Measurements from ENCODE around the gene DNAL1. TPM values are rescaled to one million over a fixed set of nuclear protein-coding genes. Genes with fewer than 3 reads are reported as not detected.

The DNAL1 gene
- total RNA-seq, 1 experiment from 2014 or later, result 14.6 TPM

DNA sequence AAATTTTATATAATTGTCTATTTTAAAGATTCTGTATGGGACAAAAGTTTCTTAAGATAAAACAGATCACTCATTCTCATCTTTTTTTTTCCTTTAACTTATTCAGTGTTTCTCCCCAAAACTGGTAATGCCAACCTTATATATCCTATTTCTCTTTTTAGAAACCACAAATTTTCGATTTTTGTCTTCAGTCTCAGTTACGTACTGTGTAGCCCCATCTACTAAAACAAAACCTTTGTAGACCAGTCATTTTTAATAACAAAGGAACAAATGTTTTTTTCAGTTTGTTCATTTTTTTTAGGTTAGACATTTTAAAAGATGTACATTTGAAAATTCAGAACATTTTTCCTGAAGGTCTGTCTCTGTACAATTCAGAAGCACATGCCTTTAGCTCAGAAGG, 51.2 kb downstream of the DNAL1 start:
- H3K4me2 ChIP-seq (ENCODE audit: low read length), result no peak overlapping the region
- RAD21 ChIA-PET (ENCODE audit: low non-redundant PET in 1 of 2, low total read pairs in 2 of 2, uncharacterized antibody in 2 of 2, unreplicated experiment in 2 of 2), result no interaction called here
- TF ChIP-seq, protein P1, sequence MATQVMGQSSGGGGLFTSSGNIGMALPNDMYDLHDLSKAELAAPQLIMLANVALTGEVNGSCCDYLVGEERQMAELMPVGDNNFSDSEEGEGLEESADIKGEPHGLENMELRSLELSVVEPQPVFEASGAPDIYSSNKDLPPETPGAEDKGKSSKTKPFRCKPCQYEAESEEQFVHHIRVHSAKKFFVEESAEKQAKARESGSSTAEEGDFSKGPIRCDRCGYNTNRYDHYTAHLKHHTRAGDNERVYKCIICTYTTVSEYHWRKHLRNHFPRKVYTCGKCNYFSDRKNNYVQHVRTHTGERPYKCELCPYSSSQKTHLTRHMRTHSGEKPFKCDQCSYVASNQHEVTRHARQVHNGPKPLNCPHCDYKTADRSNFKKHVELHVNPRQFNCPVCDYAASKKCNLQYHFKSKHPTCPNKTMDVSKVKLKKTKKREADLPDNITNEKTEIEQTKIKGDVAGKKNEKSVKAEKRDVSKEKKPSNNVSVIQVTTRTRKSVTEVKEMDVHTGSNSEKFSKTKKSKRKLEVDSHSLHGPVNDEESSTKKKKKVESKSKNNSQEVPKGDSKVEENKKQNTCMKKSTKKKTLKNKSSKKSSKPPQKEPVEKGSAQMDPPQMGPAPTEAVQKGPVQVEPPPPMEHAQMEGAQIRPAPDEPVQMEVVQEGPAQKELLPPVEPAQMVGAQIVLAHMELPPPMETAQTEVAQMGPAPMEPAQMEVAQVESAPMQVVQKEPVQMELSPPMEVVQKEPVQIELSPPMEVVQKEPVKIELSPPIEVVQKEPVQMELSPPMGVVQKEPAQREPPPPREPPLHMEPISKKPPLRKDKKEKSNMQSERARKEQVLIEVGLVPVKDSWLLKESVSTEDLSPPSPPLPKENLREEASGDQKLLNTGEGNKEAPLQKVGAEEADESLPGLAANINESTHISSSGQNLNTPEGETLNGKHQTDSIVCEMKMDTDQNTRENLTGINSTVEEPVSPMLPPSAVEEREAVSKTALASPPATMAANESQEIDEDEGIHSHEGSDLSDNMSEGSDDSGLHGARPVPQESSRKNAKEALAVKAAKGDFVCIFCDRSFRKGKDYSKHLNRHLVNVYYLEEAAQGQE (IDR thresholded peaks at IDR 0.05; ENCODE audit: low read depth), result no peak
- TF ChIP-seq, protein P2, sequence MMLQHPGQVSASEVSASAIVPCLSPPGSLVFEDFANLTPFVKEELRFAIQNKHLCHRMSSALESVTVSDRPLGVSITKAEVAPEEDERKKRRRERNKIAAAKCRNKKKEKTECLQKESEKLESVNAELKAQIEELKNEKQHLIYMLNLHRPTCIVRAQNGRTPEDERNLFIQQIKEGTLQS (IDR thresholded peaks at IDR 0.05), result no peak
- TF ChIP-seq JUND (IDR thresholded peaks at IDR 0.05) (no peak), RAD21 (IDR thresholded peaks at IDR 0.05; ENCODE audit: low read depth) (no peak), CTCF (IDR thresholded peaks at IDR 0.05 in 2 of 3, conservative IDR thresholded peaks at IDR 0.05 in 1 of 3; ENCODE audit: borderline replicate concordance in 1 of 3, insufficient read depth in 1 of 3, low read depth in 2 of 3, low read length in 2 of 3) (no peak), ZFX (IDR thresholded peaks at IDR 0.05) (no peak), POLR2AphosphoS5 (IDR thresholded peaks at IDR 0.05; ENCODE audit: low read depth, low read length) (no peak), ZBTB33 (IDR thresholded peaks at IDR 0.05; ENCODE audit: extremely low read depth, insufficient replicate concordance, low read length) (no peak), ZNF274 (IDR thresholded peaks at IDR 0.05; ENCODE audit: low read depth, low read length) (no peak), FOSL1 (IDR thresholded peaks at IDR 0.05; ENCODE audit: low read depth) (no peak), EZH2phosphoT487 (IDR thresholded peaks at IDR 0.05; ENCODE audit: borderline replicate concordance) (no peak)

More for the DNA sequence above, 51.2 kb downstream of the DNAL1 start:
- Histone ChIP-seq H3K27me3 (ENCODE audit: insufficient read depth, low read length) (no peaks in the 10 kb centered on the region), H4K20me1 (ENCODE audit: insufficient read depth) (no peaks in the 10 kb centered on the region), H3K79me2 (ENCODE audit: insufficient read depth, low read length) (no peaks in the 10 kb centered on the region), H3K9me2 (ENCODE audit: insufficient read depth) (no peaks in the 10 kb centered on the region), H2AFZ (ENCODE audit: low read depth, low read length, poor library complexity, severe bottlenecking) (no peak overlapping the region), H3K27ac (ENCODE audit: low read depth, low read length) (no peak overlapping the region), H3K36me3 (ENCODE audit: control insufficient read depth in 1 of 2, insufficient read depth in 2 of 2, low read length in 2 of 2) (no peaks in the 10 kb centered on the region), H3K9ac (ENCODE audit: low read length) (no peak overlapping the region), H3K9me3 (ENCODE audit: control insufficient read depth in 1 of 2, insufficient read depth in 1 of 2, low read depth in 1 of 2, low read length in 2 of 2) (no peaks in the 10 kb centered on the region), H3K4me1 (ENCODE audit: control insufficient read depth in 1 of 2, insufficient read depth in 2 of 2, low read length in 2 of 2) (peaks cover 0 to 6% of the 10 kb centered on the region in 2 experiments; a peak in 1 of 4 replicates), H3K4me3 (replicated peaks in 1 of 2; ENCODE audit: low read depth in 1 of 2, low read length in 2 of 2) (no peak overlapping the region)
- DNase-seq (ENCODE audit: low read depth, low spot score) (no peak), ATAC-seq (no peak)
- intact Hi-C loops (cut with micrococcal nuclease), result no loop called here
- BruUV-seq (replicated peaks), result no TSS peak
- ChIA-PET POLR2A (no interaction called here), CTCF (no interaction called here)
